OCI-LY7 (cell line): ENCODE measurements around the gene STEAP3.

Source experiments
- CTCF ChIP-seq: fragments of 200-600 bp; sonication (generic); conservative IDR thresholded peaks from 2 replicates; pipeline ENCODE4 v1.5.1; 2014; ENCODE audit warnings: mild to moderate bottlenecking, antibody characterized with exemption, low read length, moderate library complexity, mixed read lengths
- EZH2phosphoT487 ChIP-seq: fragments of 200-600 bp; sonication (generic); IDR thresholded peaks from 2 replicates; pipeline ENCODE4 v1.6.1; 2018; ENCODE audit warnings: low read depth, borderline replicate concordance, mild to moderate bottlenecking, mixed run types, antibody characterized with exemption, low read length, moderate library complexity, mixed read lengths

DNA sequence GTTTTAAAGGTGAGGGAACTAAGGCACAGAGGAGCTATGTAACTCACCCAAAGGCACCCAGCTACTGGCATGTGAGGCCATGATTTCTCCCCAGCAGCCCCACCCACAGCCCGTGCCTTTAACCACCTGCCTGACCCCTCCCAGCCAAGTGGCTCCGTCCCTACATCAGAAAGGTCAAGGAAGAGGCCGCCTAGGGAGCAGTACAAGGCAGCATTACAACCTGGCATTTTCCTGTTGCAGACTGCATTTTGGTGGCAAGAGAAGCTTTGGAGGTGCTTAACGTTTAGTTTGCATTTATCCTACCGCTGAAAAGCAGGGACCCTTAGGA lies 17.5 kb downstream of the STEAP3 start:
- TF ChIP-seq CTCF = no peak
- TF ChIP-seq EZH2phosphoT487 = no peak
